Fibroblast of lung (primary cell): ENCODE results near the gene TGM2.

Experiments
- EZH2 ChIP-seq: IDR thresholded peaks from 2 replicates; pipeline ENCODE4 v1.5.1; 2012; ENCODE audit warnings: low read length, control low read depth, mild to moderate bottlenecking; ENCODE audit errors: missing control alignments
- TF ChIP-seq, protein P1 (sequence below), 2 donors: IDR thresholded peaks in 1 of 2; conservative IDR thresholded peaks in 1 of 2; 1 replicate in 1 of 2; 2 replicates in 1 of 2; pipeline ENCODE4 v1.5.1; 2011 to 2012; ENCODE audit warnings: low read length in 2 of 2, control low read depth in 1 of 2, inconsistent platforms in 1 of 2, low read depth in 1 of 2, mild to moderate bottlenecking in 1 of 2

- TF ChIP-seq, protein P1, sequence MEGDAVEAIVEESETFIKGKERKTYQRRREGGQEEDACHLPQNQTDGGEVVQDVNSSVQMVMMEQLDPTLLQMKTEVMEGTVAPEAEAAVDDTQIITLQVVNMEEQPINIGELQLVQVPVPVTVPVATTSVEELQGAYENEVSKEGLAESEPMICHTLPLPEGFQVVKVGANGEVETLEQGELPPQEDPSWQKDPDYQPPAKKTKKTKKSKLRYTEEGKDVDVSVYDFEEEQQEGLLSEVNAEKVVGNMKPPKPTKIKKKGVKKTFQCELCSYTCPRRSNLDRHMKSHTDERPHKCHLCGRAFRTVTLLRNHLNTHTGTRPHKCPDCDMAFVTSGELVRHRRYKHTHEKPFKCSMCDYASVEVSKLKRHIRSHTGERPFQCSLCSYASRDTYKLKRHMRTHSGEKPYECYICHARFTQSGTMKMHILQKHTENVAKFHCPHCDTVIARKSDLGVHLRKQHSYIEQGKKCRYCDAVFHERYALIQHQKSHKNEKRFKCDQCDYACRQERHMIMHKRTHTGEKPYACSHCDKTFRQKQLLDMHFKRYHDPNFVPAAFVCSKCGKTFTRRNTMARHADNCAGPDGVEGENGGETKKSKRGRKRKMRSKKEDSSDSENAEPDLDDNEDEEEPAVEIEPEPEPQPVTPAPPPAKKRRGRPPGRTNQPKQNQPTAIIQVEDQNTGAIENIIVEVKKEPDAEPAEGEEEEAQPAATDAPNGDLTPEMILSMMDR (conservative IDR thresholded peaks at IDR 0.05 in 1 of 2, IDR thresholded peaks at IDR 0.05 in 1 of 2; ENCODE audit: low read depth in 1 of 2, low read length in 2 of 2), result no peak
- no peak for TF ChIP-seq EZH2
These were observed 44.8 kb upstream of the TGM2 start for GRCh38 chr20:38209736-38210405.
